SK-N-SH (cell line): ENCODE data around the gene ANKH. TPM values are rescaled to one million over a fixed set of nuclear protein-coding genes. Genes with fewer than 3 reads are reported as not detected.

Source experiments
- CTCF ChIA-PET: fragments of 300-600, 350-600 bp; formaldehyde crosslinking; extraction: SDS; loops from one replicate; lab custom pipeline; 2021; lab: Yijun Ruan, JAX
- POLR2A ChIA-PET: fragments of 350-600 bp; sonication (Branson Sonifier 250); formaldehyde crosslinking; extraction: SDS; loops from one replicate; lab custom pipeline; 2020; ENCODE audit warnings: antibody characterized with exemption, inconsistent platforms; lab: Yijun Ruan, JAX
- DNase-seq: peaks from one replicate; pipeline ENCODE4 v3.0.0; 2012
- H2AFZ ChIP-seq: fragments of 200-600 bp; sonication (generic); 2 replicates; pipeline ENCODE4 v1.8.1; 2016; ENCODE audit warnings: antibody characterized with exemption, mild to moderate bottlenecking, low read depth
- H3F3A ChIP-seq: fragments of 200-600 bp; sonication (generic); replicated peaks from 2 replicates; pipeline ENCODE3; 2016; ENCODE audit warnings: antibody characterized with exemption, mild to moderate bottlenecking; ENCODE audit not compliant: insufficient read depth
- H3K27ac ChIP-seq, 2 experiments: fragments of 200-500 bp in 1 of 2; fragments of 200-600 bp in 1 of 2; sonication (Bioruptor generic) in 1 of 2; sonication (generic), shearing (Covaris generic) in 1 of 2; 2 replicates each; pipeline versions ENCODE4 v1.5.1 to v1.6.1; 2014 to 2016; ENCODE audit warnings: low read depth in 2 of 2, inconsistent platforms in 1 of 2, low read length in 1 of 2, mild to moderate bottlenecking in 1 of 2, mixed read lengths in 1 of 2
- H3K27me3 ChIP-seq: fragments of 200-600 bp; sonication (generic), shearing (Covaris generic); 2 replicates; pipeline ENCODE4 v1.6.1; 2016; ENCODE audit warnings: mixed run types; ENCODE audit not compliant: insufficient read depth
- H3K36me3 ChIP-seq, 2 experiments: fragments of 200-500 bp in 1 of 2; fragments of 200-600 bp in 1 of 2; sonication (Bioruptor generic) in 1 of 2; sonication (generic) in 1 of 2; replicated peaks in 1 of 2; 2 replicates each; pipeline versions ENCODE3 to v1.5.1; 2014 to 2016; ENCODE audit warnings: low read length in 1 of 2, mild to moderate bottlenecking in 1 of 2; ENCODE audit not compliant: insufficient read depth in 2 of 2, control insufficient read depth in 1 of 2
- H3K4me1 ChIP-seq, 2 experiments: fragments of 200-500 bp in 1 of 2; fragments of 200-600 bp in 1 of 2; sonication (Bioruptor generic) in 1 of 2; sonication (generic), shearing (Covaris generic) in 1 of 2; 2 replicates each; pipeline versions ENCODE4 v1.5.1 to v1.6.1; 2014 to 2016; ENCODE audit warnings: low read depth in 1 of 2, low read length in 1 of 2, mixed run types in 1 of 2; ENCODE audit not compliant: insufficient read depth in 2 of 2, control insufficient read depth in 1 of 2
- H3K4me2 ChIP-seq: fragments of 200-600 bp; sonication (generic), shearing (Covaris generic); 2 replicates; pipeline ENCODE4 v1.6.1; 2017; ENCODE audit warnings: mixed run types
- H3K4me3 ChIP-seq, 2 experiments: fragments of 200-500 bp in 1 of 2; fragments of 200-600 bp in 1 of 2; sonication (Bioruptor generic) in 1 of 2; sonication (generic), shearing (Covaris generic) in 1 of 2; 2 replicates each; pipeline versions ENCODE4 v1.5.1 to v1.8.1; 2014 to 2016; ENCODE audit warnings: low read depth in 2 of 2, inconsistent platforms in 1 of 2, low read length in 1 of 2, mild to moderate bottlenecking in 1 of 2, mixed read lengths in 1 of 2, moderate library complexity in 1 of 2
- H3K79me2 ChIP-seq: fragments of 200-600 bp; sonication (generic); 2 replicates; pipeline ENCODE4 v1.8.1; 2017; ENCODE audit warnings: mild to moderate bottlenecking; ENCODE audit not compliant: insufficient read depth
- H3K9ac ChIP-seq: fragments of 200-600 bp; sonication (generic); 2 replicates; pipeline ENCODE4 v1.6.1; 2017; ENCODE audit warnings: mixed run types
- H3K9me2 ChIP-seq: fragments of 200-600 bp; sonication (generic); 2 replicates; pipeline ENCODE4 v1.6.1; 2017; ENCODE audit warnings: mixed run types
- H3K9me3 ChIP-seq: fragments of 200-600 bp; sonication (generic); 2 replicates; pipeline ENCODE4 v1.6.1; 2017; ENCODE audit warnings: mixed run types, mild to moderate bottlenecking, moderate library complexity
- H4K20me1 ChIP-seq: fragments of 200-600 bp; sonication (generic); 2 replicates; pipeline ENCODE4 v1.6.1; 2017; ENCODE audit warnings: mild to moderate bottlenecking, mixed run types; ENCODE audit not compliant: insufficient read depth
- EP300 ChIP-seq, 2 experiments: IDR thresholded peaks; 2 replicates each; pipeline versions ENCODE4 v1.4.0 to v1.6.1; 2012; ENCODE audit warnings: borderline replicate concordance in 1 of 2, low read depth in 1 of 2, low read length in 1 of 2
- EZH2phosphoT487 ChIP-seq: fragments of 200-600 bp; sonication (generic); IDR thresholded peaks from 2 replicates; pipeline ENCODE4 v1.6.1; 2017; ENCODE audit warnings: low read depth, mixed run types, mild to moderate bottlenecking, antibody characterized with exemption, moderate library complexity, borderline replicate concordance
- FOXJ3 ChIP-seq: sonication (generic); formaldehyde crosslinking; IDR thresholded peaks from 2 replicates; pipeline ENCODE4 v1.5.1; 2020; ENCODE audit warnings: mild to moderate bottlenecking, missing genetic modification reagents
- FOXM1 ChIP-seq: IDR thresholded peaks from 2 replicates; pipeline ENCODE4 v1.4.0; 2012; ENCODE audit warnings: low read depth, mild to moderate bottlenecking
- IRF3 ChIP-seq: fragments of 150-350 bp; IDR thresholded peaks from 2 replicates; pipeline ENCODE4 v1.6.1; 2016; ENCODE audit warnings: mild to moderate bottlenecking, low read depth, low read length
- JUND ChIP-seq: IDR thresholded peaks from 2 replicates; pipeline ENCODE4 v1.4.0; 2012
- MAX ChIP-seq: IDR thresholded peaks from 2 replicates; pipeline ENCODE4 v1.4.0; 2012; ENCODE audit warnings: low read depth
- MEF2A ChIP-seq: IDR thresholded peaks from 2 replicates; pipeline ENCODE4 v1.4.0; 2012; ENCODE audit warnings: low read depth, borderline replicate concordance
- NRF1 ChIP-seq: IDR thresholded peaks from 2 replicates; pipeline ENCODE4 v1.6.1; 2012; ENCODE audit warnings: low read depth, mild to moderate bottlenecking, low read length
- POLR2AphosphoS5 ChIP-seq: IDR thresholded peaks from 2 replicates; pipeline ENCODE4 v1.6.1; 2012; ENCODE audit warnings: low read depth, low read length
- RFX5 ChIP-seq: IDR thresholded peaks from 2 replicates; pipeline ENCODE4 v1.6.1; 2012; ENCODE audit warnings: mild to moderate bottlenecking, improper control_type of control experiment, low read length
- RXRA ChIP-seq: IDR thresholded peaks from 2 replicates; pipeline ENCODE4 v1.4.0; 2012; ENCODE audit warnings: low read depth, mild to moderate bottlenecking, borderline replicate concordance
- SIN3A ChIP-seq: IDR thresholded peaks from 2 replicates; pipeline ENCODE4 v1.6.1; 2012; ENCODE audit warnings: low read depth, mild to moderate bottlenecking, low read length, moderate library complexity, borderline replicate concordance
- TCF12 ChIP-seq: IDR thresholded peaks from 2 replicates; pipeline ENCODE4 v1.4.0; 2012
- TEAD4 ChIP-seq: IDR thresholded peaks from 2 replicates; pipeline ENCODE4 v1.4.0; 2012; ENCODE audit warnings: mild to moderate bottlenecking, borderline replicate concordance; ENCODE audit not compliant: insufficient read depth
- USF1 ChIP-seq: IDR thresholded peaks from 2 replicates; pipeline ENCODE4 v1.4.0; 2012; ENCODE audit warnings: low read depth, borderline replicate concordance
- USF2 ChIP-seq: fragments of 150-350 bp; IDR thresholded peaks from 2 replicates; pipeline ENCODE4 v1.6.1; 2017; ENCODE audit warnings: antibody characterized with exemption, low read length, low read depth, borderline replicate concordance
- WGBS: methylation state at CpG from one replicate; pipeline ENCODE4 v1.1.6; 2017; ENCODE audit warnings: low lambda C conversion rate; 5-methylcytosine and 5-hydroxymethylcytosine counted together
- polyA plus RNA-seq, 3 experiments: library from polyadenylated mRNA; depleted of rRNA; stranded (reverse); fragments of >200 nt; gene quantifications; 2 replicates each; pipeline ENCODE4 v1.2.3, GENCODE V29; 2012

ANKH gene
- polyA plus RNA-seq, 1 of the 3 experiments (the other 2 are of a cell fraction) = 22.0 TPM

- DNase-seq = no peak
- Histone ChIP-seq H3K9ac (no peak overlapping the region), H3F3A (peaks cover 25% of the 10 kb centered on the region), H3K9me2 (no peaks in the 10 kb centered on the region), H4K20me1 (no peaks in the 10 kb centered on the region), H3K4me1 (peaks cover 3 to 15% of the 10 kb centered on the region in 2 experiments), H3K27ac (no peak overlapping the region), H3K9me3 (no peaks in the 10 kb centered on the region), H3K36me3 (no peaks in the 10 kb centered on the region), H2AFZ (no peak overlapping the region), H3K79me2 (no peaks in the 10 kb centered on the region), H3K27me3 (no peaks in the 10 kb centered on the region), H3K4me2 (no peak overlapping the region), H3K4me3 (no peak overlapping the region)
- CTCF ChIA-PET = interaction anchor here (0.8 to 1.9 kb wide), 3 partner anchors 14 to 185 kb away, joined by 3 to 5 read pairs (median 4); no protein-coding TSS in a partner anchor
- POLR2A ChIA-PET = no interaction called here
- 83% methylated on average over 7 of the region's 7 CpGs for WGBS
- TF ChIP-seq TCF12 = no peak
- no peak for TF ChIP-seq TEAD4
- no peak for TF ChIP-seq EZH2phosphoT487
Observed at GRCh38 chr5:14912206-14912605, 40.6 kb upstream of the ANKH start.

- no peak for DNase-seq
- TF ChIP-seq USF1 (no peak), IRF3 (no peak), USF2 (no peak), EZH2phosphoT487 (no peak), SIN3A (no peak)
- Histone ChIP-seq H3K27ac (no peak overlapping the region), H3K4me1 (peaks cover 0 to 4% of the 10 kb centered on the region in 2 experiments; a peak in 3 of 4 replicates), H3K27me3 (no peaks in the 10 kb centered on the region), H4K20me1 (no peaks in the 10 kb centered on the region), H3K79me2 (no peaks in the 10 kb centered on the region), H3K36me3 (no peaks in the 10 kb centered on the region), H3K9me3 (no peaks in the 10 kb centered on the region), H3K4me2 (no peak overlapping the region), H2AFZ (no peak overlapping the region), H3K9me2 (no peaks in the 10 kb centered on the region), H3K4me3 (no peak overlapping the region), H3F3A (peaks cover 8% of the 10 kb centered on the region), H3K9ac (no peak overlapping the region)
- WGBS = 69% methylated on average over 2 of the region's 2 CpGs
- ChIA-PET CTCF (no interaction called here), POLR2A (no interaction called here)
Observed at GRCh38 chr5:14909369-14909768, 37.8 kb upstream of the ANKH start.

GRCh38 chr5:14908172-14908571, 36.6 kb upstream of the ANKH start:
- Histone ChIP-seq H3K4me1 (no peaks in the 10 kb centered on the region; a peak in 1 of 4 replicates), H4K20me1 (no peaks in the 10 kb centered on the region), H3K36me3 (no peaks in the 10 kb centered on the region), H3K4me2 (no peak overlapping the region), H3F3A (peaks cover 2% of the 10 kb centered on the region), H3K9ac (no peak overlapping the region), H3K79me2 (no peaks in the 10 kb centered on the region), H2AFZ (no peak overlapping the region), H3K27ac (no peak overlapping the region), H3K9me3 (no peaks in the 10 kb centered on the region), H3K9me2 (no peaks in the 10 kb centered on the region), H3K27me3 (no peaks in the 10 kb centered on the region), H3K4me3 (no peak overlapping the region)
- CTCF ChIA-PET = no interaction called here
- POLR2A ChIA-PET = no interaction called here
- 61% methylated on average over 6 of the region's 6 CpGs for WGBS
- no peak for DNase-seq
- TF ChIP-seq MAX (no peak), EP300 (IDR thresholded peaks at IDR 0.05; ENCODE audit: borderline replicate concordance in 1 of 2, low read depth in 1 of 2, low read length in 1 of 2) (no peak), RFX5 (no peak), FOXM1 (no peak), RXRA (no peak), USF1 (no peak), FOXJ3 (no peak), MEF2A (no peak), POLR2AphosphoS5 (no peak), JUND (no peak), NRF1 (no peak), EZH2phosphoT487 (no peak), USF2 (no peak), SIN3A (no peak)
